H9 (cell line): ENCODE measurements around the gene WNT10A. TPM values are rescaled to one million over a fixed set of nuclear protein-coding genes. Genes with fewer than 3 reads are reported as not detected.

Experiments used
- DNase-seq: peaks from one replicate; pipeline ENCODE4 v3.0.0-alpha.2; 2017
- H2AFZ ChIP-seq: one replicate; pipeline ENCODE4 v1.6.1; 2013; ENCODE audit warnings: mild to moderate bottlenecking, low read length, control low read depth, moderate library complexity
- H2AK5ac ChIP-seq: 2 replicates; pipeline ENCODE4 v1.6.1; 2013; ENCODE audit warnings: low read length, control low read depth, mixed read lengths; ENCODE audit not compliant: insufficient read length
- H2BK120ac ChIP-seq: one replicate; pipeline ENCODE4 v1.6.1; 2013; ENCODE audit warnings: low read depth, mild to moderate bottlenecking, low read length, control low read depth, inconsistent platforms; ENCODE audit not compliant: poor library complexity, severe bottlenecking
- H2BK12ac ChIP-seq: 2 replicates; pipeline ENCODE4 v1.6.1; 2013; ENCODE audit warnings: low read length, control low read depth, mixed read lengths, low read depth; ENCODE audit not compliant: insufficient read length
- H2BK15ac ChIP-seq: 2 replicates; pipeline ENCODE4 v1.6.1; 2013; ENCODE audit warnings: low read depth, low read length, control low read depth
- H2BK20ac ChIP-seq: one replicate; pipeline ENCODE4 v1.6.1; 2013; ENCODE audit warnings: low read depth, mild to moderate bottlenecking, low read length, control low read depth, inconsistent platforms; ENCODE audit not compliant: poor library complexity, severe bottlenecking
- H2BK5ac ChIP-seq: 2 replicates; pipeline ENCODE4 v1.6.1; 2013; ENCODE audit warnings: low read length, control low read depth, mixed read lengths; ENCODE audit not compliant: insufficient read length
- H3K14ac ChIP-seq: 2 replicates; pipeline ENCODE4 v1.6.1; 2013; ENCODE audit warnings: low read length, control low read depth; ENCODE audit not compliant: insufficient read depth
- H3K18ac ChIP-seq: 2 replicates; pipeline ENCODE4 v1.6.1; 2013; ENCODE audit warnings: low read depth, mild to moderate bottlenecking, mixed read lengths, low read length, control low read depth; ENCODE audit not compliant: insufficient read length
- H3K23ac ChIP-seq: 2 replicates; pipeline ENCODE4 v1.6.1; 2013; ENCODE audit warnings: low read length, control low read depth, mixed read lengths, low read depth; ENCODE audit not compliant: insufficient read length
- H3K23me2 ChIP-seq: 2 replicates; pipeline ENCODE4 v1.6.1; 2013; ENCODE audit warnings: low read depth, mild to moderate bottlenecking, mixed read lengths, low read length, control low read depth; ENCODE audit not compliant: insufficient read length, poor library complexity, severe bottlenecking
- H3K27ac ChIP-seq: 2 replicates; pipeline ENCODE4 v1.5.1; 2013; ENCODE audit warnings: low read length, control low read depth, mixed read lengths, low read depth; ENCODE audit not compliant: insufficient read length
- H3K27me3 ChIP-seq: 2 replicates; pipeline ENCODE4 v1.6.1; 2013; ENCODE audit warnings: low read length, control low read depth, inconsistent platforms; ENCODE audit not compliant: insufficient read depth
- H3K4ac ChIP-seq: 2 replicates; pipeline ENCODE4 v1.6.1; 2013; ENCODE audit warnings: low read depth, mild to moderate bottlenecking, control low read depth, inconsistent platforms, low read length, moderate library complexity
- H3K4me1 ChIP-seq: 2 replicates; pipeline ENCODE4 v1.6.1; 2013; ENCODE audit warnings: low read length, control low read depth, inconsistent platforms; ENCODE audit not compliant: insufficient read depth
- H3K4me2 ChIP-seq: 2 replicates; pipeline ENCODE4 v1.6.1; 2013; ENCODE audit warnings: low read length, control low read depth, mixed read lengths; ENCODE audit not compliant: insufficient read length, insufficient read depth
- H3K56ac ChIP-seq: 2 replicates; pipeline ENCODE4 v1.6.1; 2013; ENCODE audit warnings: low read depth, mild to moderate bottlenecking, mixed read lengths, low read length, control low read depth; ENCODE audit not compliant: insufficient read length
- H3K79me1 ChIP-seq: 2 replicates; pipeline ENCODE4 v1.6.1; 2013; ENCODE audit warnings: low read depth, mild to moderate bottlenecking, moderate library complexity, low read length, control low read depth, inconsistent platforms; ENCODE audit not compliant: insufficient read depth, poor library complexity, severe bottlenecking
- H3K79me2 ChIP-seq: 2 replicates; pipeline ENCODE4 v1.6.1; 2013; ENCODE audit warnings: low read length, control low read depth, inconsistent platforms; ENCODE audit not compliant: insufficient read depth
- H3K9ac ChIP-seq: 2 replicates; pipeline ENCODE4 v1.6.1; 2013; ENCODE audit warnings: low read length, control low read depth, mixed read lengths; ENCODE audit not compliant: insufficient read length; ENCODE audit errors: extremely low read depth
- H3K9me3 ChIP-seq: one replicate; pipeline ENCODE4 v1.6.1; 2013; ENCODE audit warnings: low read depth, low read length, inconsistent platforms; ENCODE audit not compliant: control insufficient read depth
- H3T11ph ChIP-seq: one replicate; pipeline ENCODE4 v1.6.1; 2013; ENCODE audit warnings: mild to moderate bottlenecking, low read length, control low read depth, inconsistent platforms
- H4K20me1 ChIP-seq: one replicate; pipeline ENCODE4 v1.6.1; 2013; ENCODE audit not compliant: control insufficient read depth, insufficient read length, insufficient read depth
- H4K5ac ChIP-seq: 2 replicates; pipeline ENCODE4 v1.6.1; 2013; ENCODE audit warnings: low read depth, mild to moderate bottlenecking, mixed read lengths, low read length, control low read depth; ENCODE audit not compliant: insufficient read length
- H4K8ac ChIP-seq: replicated peaks from 2 replicates; pipeline ENCODE4 v1.6.1; 2013; ENCODE audit warnings: low read length, control low read depth, mixed read lengths, low read depth; ENCODE audit not compliant: insufficient read length
- H4K91ac ChIP-seq: 2 replicates; pipeline ENCODE4 v1.6.1; 2013; ENCODE audit warnings: low read depth, mild to moderate bottlenecking, moderate library complexity, mixed read lengths, low read length, control low read depth; ENCODE audit not compliant: insufficient read length
- H3K27ac Mint-ChIP-seq, 3 experiments: 2 replicates in 2 of 3; 3 replicates in 1 of 3; pipeline ENCODE4 v1.8.0; 2020 to 2021; ENCODE audit warnings: mixed read lengths in 3 of 3, mild to moderate bottlenecking in 1 of 3, moderate library complexity in 1 of 3
- H3K27me3 Mint-ChIP-seq: 2 replicates; pipeline ENCODE4 v1.8.0; 2021; ENCODE audit warnings: low read depth, mild to moderate bottlenecking, moderate library complexity, mixed read lengths
- H3K36me3 Mint-ChIP-seq, 3 experiments: 2 replicates in 2 of 3; 3 replicates in 1 of 3; pipeline ENCODE4 v1.8.0; 2020 to 2021; ENCODE audit warnings: low read depth in 3 of 3, mixed read lengths in 3 of 3; ENCODE audit not compliant: insufficient read depth in 1 of 3
- H3K4me1 Mint-ChIP-seq, 2 experiments: 2 replicates each; pipeline ENCODE4 v1.8.0; 2020; ENCODE audit warnings: mixed read lengths in 2 of 2
- H3K4me3 Mint-ChIP-seq, 2 experiments: 2 replicates in 1 of 2; 3 replicates in 1 of 2; pipeline ENCODE4 v1.8.0; 2020 to 2021; ENCODE audit warnings: mild to moderate bottlenecking in 2 of 2, mixed read lengths in 2 of 2, moderate library complexity in 1 of 2
- H3K9me3 Mint-ChIP-seq, 2 experiments: 2 replicates in 1 of 2; 3 replicates in 1 of 2; pipeline ENCODE4 v1.8.0; 2020; ENCODE audit warnings: mild to moderate bottlenecking in 2 of 2, mixed read lengths in 2 of 2, moderate library complexity in 1 of 2
- WGBS: extraction: QIAGEN DNeasy Blood & Tissue Kit; methylation state at CpG from one replicate; pipeline ENCODE4 v1.1.7; 2013; ENCODE audit warnings: missing lambda C conversion rate, low lambda C conversion rate, mixed read lengths; ENCODE audit not compliant: insufficient read length; ENCODE audit errors: extremely low coverage; 5-methylcytosine and 5-hydroxymethylcytosine counted together
- total RNA-seq: library from RNA; stranded (reverse); gene quantifications from 2 replicates; pipeline ENCODE4 v1.2.1, GENCODE V29; 2021
- TF ChIP-seq, protein P1 (sequence below): fragments of 200-600 bp; sonication (generic); conservative IDR thresholded peaks from 3 replicates; pipeline ENCODE4 v1.8.0; 2021; ENCODE audit warnings: antibody characterized with exemption, mild to moderate bottlenecking

WNT10A gene
- total RNA-seq, 1 experiment from 2014 or later = not detected

DNA sequence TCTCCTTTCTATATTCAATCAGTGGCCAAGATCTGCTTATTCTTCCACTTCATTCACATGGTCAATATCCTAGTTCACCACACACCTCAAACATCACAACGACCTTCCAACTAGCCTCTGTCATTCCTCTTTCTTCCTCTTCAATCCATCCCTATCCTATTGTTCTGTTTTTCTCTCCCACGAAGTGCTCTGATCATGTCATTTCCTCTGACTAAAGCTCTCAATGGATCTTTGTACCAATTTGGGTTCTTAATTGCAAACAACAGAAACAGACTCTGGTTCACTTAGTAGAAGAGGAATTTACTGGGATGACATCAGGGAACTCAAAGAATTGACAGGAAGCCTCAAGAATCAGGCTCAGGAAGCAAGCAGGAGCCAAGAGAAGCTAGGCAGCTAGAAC is 23.5 kb downstream of the WNT10A start:
- Histone ChIP-seq H3K9ac (no peak overlapping the region), H3K14ac (no peak overlapping the region), H3K23me2 (no peaks in the 10 kb centered on the region), H2BK120ac (no peak overlapping the region), H3K4ac (no peak overlapping the region), H3K18ac (no peak overlapping the region), H3T11ph (no peak overlapping the region), H4K8ac (no peak overlapping the region), H2BK12ac (no peak overlapping the region), H2BK15ac (no peak overlapping the region), H2BK20ac (no peak overlapping the region), H3K27me3 (peaks cover 21% of the 10 kb centered on the region; the same call in 1 of the 2 replicates), H3K4me1 (no peaks in the 10 kb centered on the region), H4K91ac (no peak overlapping the region), H3K4me2 (no peak overlapping the region), H4K20me1 (no peaks in the 10 kb centered on the region), H2AFZ (no peak overlapping the region), H3K56ac (no peak overlapping the region), H3K23ac (no peak overlapping the region), H3K79me1 (no peaks in the 10 kb centered on the region), H2BK5ac (no peak overlapping the region), H4K5ac (no peak overlapping the region), H3K27ac (no peak overlapping the region), H2AK5ac (no peak overlapping the region), H3K79me2 (no peaks in the 10 kb centered on the region), H3K9me3 (no peaks in the 10 kb centered on the region)
- Mint-ChIP-seq H3K4me1 (peaks cover 0 to 3% of the 10 kb centered on the region in 2 experiments; a peak in 1 of 4 replicates), H3K36me3 (no peaks in the 10 kb centered on the region), H3K4me3 (no peak overlapping the region), H3K9me3 (peaks cover 0 to 6% of the 10 kb centered on the region in 2 experiments; a peak in 2 of 5 replicates), H3K27me3 (peaks cover 91% of the 10 kb centered on the region), H3K27ac (no peak overlapping the region)
- TF ChIP-seq, protein P1, sequence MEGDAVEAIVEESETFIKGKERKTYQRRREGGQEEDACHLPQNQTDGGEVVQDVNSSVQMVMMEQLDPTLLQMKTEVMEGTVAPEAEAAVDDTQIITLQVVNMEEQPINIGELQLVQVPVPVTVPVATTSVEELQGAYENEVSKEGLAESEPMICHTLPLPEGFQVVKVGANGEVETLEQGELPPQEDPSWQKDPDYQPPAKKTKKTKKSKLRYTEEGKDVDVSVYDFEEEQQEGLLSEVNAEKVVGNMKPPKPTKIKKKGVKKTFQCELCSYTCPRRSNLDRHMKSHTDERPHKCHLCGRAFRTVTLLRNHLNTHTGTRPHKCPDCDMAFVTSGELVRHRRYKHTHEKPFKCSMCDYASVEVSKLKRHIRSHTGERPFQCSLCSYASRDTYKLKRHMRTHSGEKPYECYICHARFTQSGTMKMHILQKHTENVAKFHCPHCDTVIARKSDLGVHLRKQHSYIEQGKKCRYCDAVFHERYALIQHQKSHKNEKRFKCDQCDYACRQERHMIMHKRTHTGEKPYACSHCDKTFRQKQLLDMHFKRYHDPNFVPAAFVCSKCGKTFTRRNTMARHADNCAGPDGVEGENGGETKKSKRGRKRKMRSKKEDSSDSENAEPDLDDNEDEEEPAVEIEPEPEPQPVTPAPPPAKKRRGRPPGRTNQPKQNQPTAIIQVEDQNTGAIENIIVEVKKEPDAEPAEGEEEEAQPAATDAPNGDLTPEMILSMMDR = no peak
- WGBS = 100% methylated on average over 1 of the region's 2 CpGs
- no peak for DNase-seq
